Ovary (tissue), 3 donors: Measurements from ENCODE around the gene DOCK4.

ENCODE experiments used
- CTCF ChIP-seq, 3 donors: fragments of 450-650 bp in 2 of 3; fragments of 200-600 bp in 1 of 3; IDR thresholded peaks; one replicate each; pipeline versions ENCODE4 v1.5.1 to v1.8.0; 2016 to 2022; ENCODE audit warnings: antibody characterized with exemption in 3 of 3, mild to moderate bottlenecking in 1 of 3
- EP300 ChIP-seq: sonication (generic); formaldehyde crosslinking; IDR thresholded peaks from one replicate; pipeline ENCODE4 v1.6.1; 2017; ENCODE audit warnings: antibody characterized with exemption
- donor health status: DM: no; HTN: no; CAD: no.

- TF ChIP-seq EP300 (no peak), CTCF (IDR thresholded peaks at IDR 0.05) (no peak)
Measured at GRCh38 chr7:112113913-112114575, 92.2 kb downstream of the DOCK4 start.
